Hepatocyte (in vitro differentiated cells): Measurements from ENCODE around the gene ZSCAN10.
"Not testable (repeated sequence)": the region's sequence is repeated elsewhere in the genome, so short reads cannot be mapped to it uniquely, and the experiment has no call there.

Experiments used
- CTCF ChIP-seq: fragments of 200-600 bp; sonication (generic); IDR thresholded peaks from 2 replicates; pipeline ENCODE4 v1.5.1; 2016; ENCODE audit warnings: antibody characterized with exemption, mild to moderate bottlenecking; ENCODE audit not compliant: poor library complexity
- EZH2 ChIP-seq: fragments of 200-600 bp; sonication (generic); IDR thresholded peaks from 2 replicates; pipeline ENCODE4 v1.6.1; 2016; ENCODE audit warnings: antibody characterized with exemption, mild to moderate bottlenecking, borderline replicate concordance
- EZH2phosphoT487 ChIP-seq: fragments of 200-600 bp; sonication (generic); IDR thresholded peaks from one replicate; pipeline ENCODE4 v1.6.1; 2018; ENCODE audit warnings: antibody characterized with exemption, mild to moderate bottlenecking, low read depth, moderate library complexity; ENCODE audit not compliant: unreplicated experiment, severe bottlenecking

DNA sequence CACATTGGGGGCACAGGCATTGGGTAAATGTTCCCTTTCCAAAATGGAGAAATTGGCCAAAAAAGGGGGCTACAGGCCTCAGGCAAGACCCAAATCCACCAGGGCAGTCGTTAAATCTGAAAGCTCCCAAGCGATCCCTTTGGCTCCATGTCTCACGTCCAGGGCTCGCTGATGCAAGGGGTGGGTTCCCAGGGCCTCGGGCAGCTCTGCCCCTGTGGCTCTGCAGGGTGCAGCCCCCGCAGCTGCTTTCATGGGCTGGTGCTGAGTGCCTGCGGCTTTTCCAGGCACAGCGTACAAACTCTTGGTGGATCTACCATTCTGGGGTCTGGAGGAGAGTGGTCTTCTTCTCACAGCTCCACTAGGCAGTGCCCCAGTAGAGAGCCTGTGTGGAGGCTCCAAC is 15.7 kb downstream of the ZSCAN10 start:
- not testable (repeated sequence) for TF ChIP-seq CTCF, EZH2, EZH2phosphoT487
